Esophagus squamous epithelium (tissue), 5 donors: ENCODE measurements around the gene EN2. TPM values are rescaled to one million over a fixed set of nuclear protein-coding genes. Genes with fewer than 3 reads are reported as not detected.

Experiments used
- DNase-seq: peaks from one replicate; lab custom pipeline; 2025; lab: John Stamatoyannopoulos, UW
- H3K27ac ChIP-seq, 4 donors: fragments of 200-600 bp; sonication (generic); one replicate each; pipeline ENCODE4 v1.5.1; 2016 to 2019; ENCODE audit warnings: mild to moderate bottlenecking in 1 of 4
- H3K27me3 ChIP-seq, 4 donors: fragments of 200-600 bp; sonication (generic); 1 replicate in 3 of 4; 2 replicates in 1 of 4; pipeline versions ENCODE4 v1.5.1 to v1.6.0; 2017 to 2021; ENCODE audit warnings: antibody characterized with exemption in 1 of 4
- H3K36me3 ChIP-seq, 3 donors: fragments of 200-600 bp; sonication (generic); one replicate each; pipeline ENCODE4 v1.5.1; 2016 to 2019
- H3K4me1 ChIP-seq, 3 donors: fragments of 200-600 bp; sonication (generic); one replicate each; pipeline ENCODE4 v1.5.1; 2017 to 2019
- H3K4me3 ChIP-seq, 4 donors: fragments of 200-600 bp; sonication (generic); 1 replicate in 3 of 4; 2 replicates in 1 of 4; pipeline ENCODE4 v1.5.1; 2016 to 2019; ENCODE audit warnings: mild to moderate bottlenecking in 2 of 4, moderate library complexity in 1 of 4
- H3K9me3 ChIP-seq, 3 donors: fragments of 200-600 bp; sonication (generic); one replicate each; pipeline ENCODE4 v1.5.1; 2016 to 2019
- CTCF ChIP-seq, 6 experiments: fragments of 450-650 bp in 4 of 6; fragments of 200-600 bp in 2 of 6; sonication (generic) in 2 of 6; IDR thresholded peaks; one replicate each; pipeline ENCODE4 v1.5.1; 2016 to 2019; ENCODE audit warnings: antibody characterized with exemption in 6 of 6, mild to moderate bottlenecking in 4 of 6, moderate library complexity in 4 of 6
- POLR2A ChIP-seq, 4 donors: fragments of 450-650 bp; IDR thresholded peaks; one replicate each; pipeline ENCODE4 v1.6.1; 2017; ENCODE audit warnings: antibody characterized with exemption in 4 of 4, mild to moderate bottlenecking in 4 of 4, moderate library complexity in 3 of 4
- WGBS, 2 donors: methylation state at CpG; one replicate each; pipeline ENCODE4 v1.1.5; 2018; 5-methylcytosine and 5-hydroxymethylcytosine counted together
- intact Hi-C: fragments of 100-400 bp; cut with DNase I; formaldehyde crosslinking; loops from one replicate; pipeline ENCODE4 v1.15.0; 2022
- total RNA-seq, 4 donors: library from RNA; depleted of rRNA; stranded (reverse); fragments of >200 nt; gene quantifications; one replicate each; pipeline ENCODE4 v1.1.0, GENCODE V29; 2016
- donor health status: DM: yes; HTN: yes; CAD: no.

Gene EN2
- total RNA-seq, 4 donors from 2014 or later = under 0.01 TPM; not detected in 3

GRCh38 chr7:155482511-155483183, 24.7 kb downstream of the EN2 start:
- Histone ChIP-seq H3K9me3 (no peaks in the 10 kb centered on the region), H3K27ac (no peak overlapping the region), H3K4me1 (peaks cover 0 to 13% (median 7%) of the 10 kb centered on the region in 3 donors), H3K4me3 (no peak overlapping the region), H3K27me3 (peaks cover 0 to 97% (median 0%) of the 10 kb centered on the region in 4 donors), H3K36me3 (no peaks in the 10 kb centered on the region)
- intact Hi-C loops = no loop called here
- DNase-seq = no peak
- WGBS, 2 donors = 44 to 64% methylated on average over 17 of the region's 17 CpGs
- TF ChIP-seq POLR2A (IDR thresholded peaks at IDR 0.05) (no peak), CTCF (IDR thresholded peaks at IDR 0.05) (no peak)

GRCh38 chr7:155483245-155483644, 25.3 kb downstream of the EN2 start:
- Histone ChIP-seq H3K9me3 (no peaks in the 10 kb centered on the region), H3K27me3 (peaks cover 0 to 97% (median 0%) of the 10 kb centered on the region in 4 donors), H3K4me1 (peaks cover 0 to 13% (median 7%) of the 10 kb centered on the region in 3 donors), H3K27ac (no peak overlapping the region), H3K4me3 (no peak overlapping the region), H3K36me3 (no peaks in the 10 kb centered on the region)
- no peak for TF ChIP-seq POLR2A (IDR thresholded peaks at IDR 0.05)
- TF ChIP-seq CTCF (IDR thresholded peaks at IDR 0.05) = no peak
- intact Hi-C loops = no loop called here
- no peak for DNase-seq
- WGBS, 2 donors = 16 to 34% methylated on average over 11 to 13 of the region's 13 CpGs

- Histone ChIP-seq H3K4me1 (peaks cover 0 to 13% (median 7%) of the 10 kb centered on the region in 3 donors), H3K27me3 (peaks cover 0 to 97% (median 0%) of the 10 kb centered on the region in 4 donors)
These were observed 26.0 kb downstream of the EN2 start for GRCh38 chr7:155483868-155484325.

GRCh38 chr7:155484483-155485399, 26.8 kb downstream of the EN2 start:
- Histone ChIP-seq H3K9me3 (no peaks in the 10 kb centered on the region), H3K27me3 (peaks cover 0 to 97% (median 0%) of the 10 kb centered on the region in 4 donors), H3K36me3 (no peaks in the 10 kb centered on the region), H3K27ac (no peak overlapping the region), H3K4me3 (no peak overlapping the region), H3K4me1 (peaks cover 0 to 13% (median 7%) of the 10 kb centered on the region in 3 donors)
- TF ChIP-seq POLR2A (IDR thresholded peaks at IDR 0.05) (no peak), CTCF (IDR thresholded peaks at IDR 0.05) (no peak)
- DNase-seq = no peak
- intact Hi-C loops = no loop called here
- 75 to 94% methylated on average over 8 to 17 of the region's 23 CpGs for WGBS, 2 donors

More at GRCh38 chr7:155483868-155484325, 26.0 kb downstream of the EN2 start:
- intact Hi-C loops = no loop called here
- H3K9me3 ChIP-seq = no peaks in the 10 kb centered on the region
- TF ChIP-seq POLR2A (IDR thresholded peaks at IDR 0.05) = no peak
- no peak for TF ChIP-seq CTCF (IDR thresholded peaks at IDR 0.05)
- no peak for DNase-seq
- 6 to 36% methylated on average over 8 to 11 of the region's 16 CpGs for WGBS, 2 donors
- no peak overlapping the region for H3K27ac ChIP-seq
- H3K36me3 ChIP-seq = no peaks in the 10 kb centered on the region
- H3K4me3 ChIP-seq = no peak overlapping the region
